Body of pancreas (tissue), 4 donors: ENCODE data around the gene SPA17.

Experiments used
- POLR2A ChIP-seq, 3 donors: fragments of 450-650 bp; IDR thresholded peaks; one replicate each; pipeline ENCODE4 v1.6.1; 2016; ENCODE audit warnings: antibody characterized with exemption in 3 of 3, mild to moderate bottlenecking in 2 of 3
- TF ChIP-seq, protein P1 (sequence below), 7 experiments: fragments of 450-650 bp in 4 of 7; fragments of 200-600 bp in 3 of 7; sonication (generic) in 3 of 7; IDR thresholded peaks; one replicate each; pipeline ENCODE4 v1.5.1; 2016 to 2019; ENCODE audit warnings: antibody characterized with exemption in 7 of 7

DNA sequence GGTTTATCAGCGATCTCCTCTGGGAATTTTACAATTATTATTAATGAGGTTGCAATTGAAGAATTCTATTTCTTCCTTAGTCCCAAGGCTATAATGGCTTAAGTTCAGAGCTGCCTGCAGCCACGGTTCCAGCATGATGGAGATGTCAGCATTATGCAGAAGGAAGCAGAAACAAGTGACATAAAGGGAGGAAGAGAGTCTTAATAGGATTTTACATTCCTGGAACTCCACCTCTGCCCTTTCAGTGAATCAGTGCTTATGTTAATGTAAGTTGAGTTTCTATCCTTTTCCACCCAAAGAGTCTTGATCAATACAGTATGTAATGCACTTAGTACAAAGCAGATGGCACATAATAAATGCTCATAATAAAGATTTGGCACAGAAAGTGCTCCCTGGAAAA, 54.4 kb downstream of the SPA17 start:
- TF ChIP-seq, protein P1, sequence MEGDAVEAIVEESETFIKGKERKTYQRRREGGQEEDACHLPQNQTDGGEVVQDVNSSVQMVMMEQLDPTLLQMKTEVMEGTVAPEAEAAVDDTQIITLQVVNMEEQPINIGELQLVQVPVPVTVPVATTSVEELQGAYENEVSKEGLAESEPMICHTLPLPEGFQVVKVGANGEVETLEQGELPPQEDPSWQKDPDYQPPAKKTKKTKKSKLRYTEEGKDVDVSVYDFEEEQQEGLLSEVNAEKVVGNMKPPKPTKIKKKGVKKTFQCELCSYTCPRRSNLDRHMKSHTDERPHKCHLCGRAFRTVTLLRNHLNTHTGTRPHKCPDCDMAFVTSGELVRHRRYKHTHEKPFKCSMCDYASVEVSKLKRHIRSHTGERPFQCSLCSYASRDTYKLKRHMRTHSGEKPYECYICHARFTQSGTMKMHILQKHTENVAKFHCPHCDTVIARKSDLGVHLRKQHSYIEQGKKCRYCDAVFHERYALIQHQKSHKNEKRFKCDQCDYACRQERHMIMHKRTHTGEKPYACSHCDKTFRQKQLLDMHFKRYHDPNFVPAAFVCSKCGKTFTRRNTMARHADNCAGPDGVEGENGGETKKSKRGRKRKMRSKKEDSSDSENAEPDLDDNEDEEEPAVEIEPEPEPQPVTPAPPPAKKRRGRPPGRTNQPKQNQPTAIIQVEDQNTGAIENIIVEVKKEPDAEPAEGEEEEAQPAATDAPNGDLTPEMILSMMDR (IDR thresholded peaks at IDR 0.05), result no peak
- TF ChIP-seq POLR2A (IDR thresholded peaks at IDR 0.05), result no peak
